Stimulated activated CD4-positive, alpha-beta T cell treated with anti-CD3 and anti-CD28 coated beads, Interleukin-12 subunit alpha, Interleukin-12 subunit beta, amount 100 ng/mL, for 24 hours (primary cell): ENCODE measurements around the gene NPFFR1.
"Not testable (repeated sequence)": the region's sequence is repeated elsewhere in the genome, so short reads cannot be mapped to it uniquely, and the experiment has no call there.

Experiments used
- DNase-seq, 2 experiments: peaks; one replicate each; pipeline ENCODE4 v3.0.0-alpha.2; 2020; ENCODE audit warnings: low read depth in 2 of 2

The NPFFR1 gene

GRCh38 chr10:70285476-70285831, 1.6 kb upstream of the NPFFR1 start:
- DNase-seq: no peak

- no peak for DNase-seq
Observed at GRCh38 chr10:70284542-70285475, 1.0 kb upstream of the NPFFR1 start.

GRCh38 chr10:70283071-70283444, 746 bp downstream of the NPFFR1 start:
- DNase-seq: no peak

GRCh38 chr10:70281609-70282008, 2.2 kb downstream of the NPFFR1 start:
- no peak for DNase-seq

GRCh38 chr10:70280099-70280498, 3.7 kb downstream of the NPFFR1 start:
- no peak for DNase-seq

- DNase-seq: no peak
Observed at GRCh38 chr10:70277396-70278030, 6.3 kb downstream of the NPFFR1 start.

DNA sequence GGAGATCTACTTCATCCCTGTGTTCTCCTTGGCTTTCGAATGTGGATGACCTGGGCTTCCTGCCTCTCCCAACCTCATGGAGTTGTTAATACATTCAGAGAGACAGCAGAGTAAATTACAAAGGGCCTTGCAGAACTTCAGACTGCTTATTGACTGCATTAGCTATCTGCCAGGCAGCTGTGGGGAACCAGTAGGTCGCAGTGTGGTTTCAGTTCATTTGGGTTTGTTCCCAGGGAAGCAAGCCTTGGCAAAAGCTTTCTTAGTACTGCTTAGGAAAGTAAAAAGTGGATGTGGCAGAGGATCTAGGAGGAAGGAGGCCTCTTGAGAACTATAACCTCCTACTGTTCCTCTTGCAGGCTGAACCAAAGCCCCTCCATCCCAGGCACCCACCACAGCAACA, 9.2 kb downstream of the NPFFR1 start:
- DNase-seq: no peak

DNA sequence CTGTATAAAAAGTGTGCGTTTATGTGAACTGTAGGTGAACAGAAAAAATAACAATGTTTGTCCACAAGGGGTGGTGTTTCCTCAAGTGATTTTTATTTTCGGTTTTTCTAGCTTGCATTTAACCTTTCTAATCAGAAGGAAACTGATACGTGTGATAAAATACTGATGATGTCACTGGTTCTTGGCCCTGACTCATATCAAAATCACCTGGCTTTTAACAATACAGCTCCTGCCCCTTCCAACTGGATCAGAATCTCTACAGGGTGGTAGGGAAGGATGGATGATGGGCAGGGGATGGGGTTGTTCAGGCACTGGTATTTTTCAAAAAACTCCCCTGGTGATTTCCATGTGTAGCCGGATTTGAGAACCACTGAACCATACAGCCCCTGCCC, 10.9 kb downstream of the NPFFR1 start:
- DNase-seq: no peak

GRCh38 chr10:70271996-70272924, 11.5 kb downstream of the NPFFR1 start:
- DNase-seq: no peak

GRCh38 chr10:70270952-70271351, 12.9 kb downstream of the NPFFR1 start:
- DNase-seq: no peak

DNA sequence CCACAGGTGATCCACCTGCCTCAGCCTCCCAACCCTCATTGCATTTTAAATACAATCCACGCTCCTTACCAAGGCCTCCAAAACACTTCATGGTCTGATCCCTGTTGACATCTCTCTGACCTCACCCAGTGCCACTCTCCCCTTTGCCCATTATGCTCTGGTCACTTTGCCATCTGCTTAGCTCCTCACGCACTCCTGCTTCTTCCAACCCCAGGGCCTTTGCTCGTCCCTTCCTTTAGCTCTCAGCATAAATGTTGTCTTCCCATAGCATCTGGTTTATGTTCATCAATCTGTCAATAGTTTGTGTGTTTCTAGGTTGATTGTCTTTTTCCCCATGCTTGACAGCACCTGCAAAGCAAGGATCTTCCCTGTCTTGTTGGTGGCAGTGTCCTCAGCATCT, 14.1 kb downstream of the NPFFR1 start:
- no peak for DNase-seq

- no peak for DNase-seq
Observed at GRCh38 chr10:70268376-70268775, 15.4 kb downstream of the NPFFR1 start.

- no peak for DNase-seq
Observed at GRCh38 chr10:70267161-70267933, 16.5 kb downstream of the NPFFR1 start.

DNA sequence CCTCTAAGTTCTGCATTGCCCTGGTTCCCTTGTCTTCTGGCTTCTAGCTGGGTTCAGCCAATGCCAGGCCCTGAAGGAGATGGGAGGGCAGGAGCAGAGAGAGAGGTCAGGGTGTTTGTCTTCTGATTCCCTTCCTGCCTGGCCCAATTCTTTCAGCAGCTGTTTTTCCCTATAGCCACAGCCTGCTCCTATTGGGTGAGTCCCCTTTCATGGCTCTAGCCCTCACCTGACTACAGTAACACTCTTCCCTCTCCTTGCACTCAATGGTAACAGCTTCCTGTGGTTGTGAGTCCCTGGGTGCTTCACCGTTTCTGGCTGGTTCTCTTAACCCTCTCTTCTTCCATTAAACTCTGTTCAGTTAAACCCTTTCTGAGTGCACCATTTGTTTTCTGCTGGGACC, 17.1 kb downstream of the NPFFR1 start:
- no peak for DNase-seq

GRCh38 chr10:70266056-70266455, 17.7 kb downstream of the NPFFR1 start:
- no peak for DNase-seq

DNA sequence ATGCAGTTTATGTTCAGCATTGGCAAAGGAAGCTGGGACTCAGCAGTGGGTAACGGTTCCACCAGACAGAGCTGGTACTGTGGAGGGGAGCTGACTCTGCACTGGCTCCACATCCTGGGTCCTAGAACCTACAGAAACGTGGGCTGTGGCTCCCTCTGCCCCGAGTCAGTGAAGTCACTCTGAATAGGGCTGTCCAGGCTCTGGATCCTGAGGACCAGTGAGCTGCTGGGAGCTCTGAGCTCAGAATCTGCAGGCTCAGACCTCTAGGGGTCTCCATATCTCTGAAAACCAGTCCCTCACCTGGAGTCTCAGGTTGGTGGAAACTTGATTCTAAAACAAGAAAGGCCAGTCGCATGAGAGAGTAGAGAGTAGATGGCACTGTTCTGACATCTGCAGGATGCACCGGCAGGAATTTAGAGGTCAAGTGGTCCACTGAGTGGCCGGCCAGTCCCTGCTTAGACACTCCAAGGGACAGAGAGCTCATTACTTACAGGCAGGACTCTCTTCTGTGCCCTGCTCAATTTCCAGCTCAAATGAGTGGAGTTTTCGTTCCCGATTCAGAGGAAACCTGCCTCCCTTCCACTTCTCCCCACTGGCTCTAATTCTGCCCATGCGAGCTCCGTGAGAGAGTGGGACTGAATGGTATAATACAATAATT, 18.6 kb downstream of the NPFFR1 start:
- DNase-seq: no peak

DNA sequence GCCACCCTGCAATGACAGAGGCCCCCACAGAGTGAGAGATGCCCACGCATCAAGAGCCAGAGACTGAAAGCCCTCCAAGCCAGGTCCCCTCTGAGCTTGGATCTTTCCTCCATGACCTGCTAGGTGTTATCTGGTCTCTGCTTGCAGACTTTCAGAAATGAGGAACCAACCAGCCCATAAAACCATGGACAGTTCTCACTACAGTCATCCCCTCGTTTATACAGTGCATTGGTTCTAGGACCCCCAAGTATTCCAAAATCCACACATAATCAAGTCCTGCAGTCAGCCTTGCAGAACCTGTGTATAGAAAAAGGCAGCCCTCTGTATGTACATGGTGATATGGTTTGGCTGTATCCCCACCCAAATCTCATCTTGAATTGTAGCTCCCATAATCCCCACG, 23.1 kb downstream of the NPFFR1 start:
- DNase-seq: no peak

GRCh38 chr10:70260259-70260658, 23.5 kb downstream of the NPFFR1 start:
- no peak for DNase-seq

DNA sequence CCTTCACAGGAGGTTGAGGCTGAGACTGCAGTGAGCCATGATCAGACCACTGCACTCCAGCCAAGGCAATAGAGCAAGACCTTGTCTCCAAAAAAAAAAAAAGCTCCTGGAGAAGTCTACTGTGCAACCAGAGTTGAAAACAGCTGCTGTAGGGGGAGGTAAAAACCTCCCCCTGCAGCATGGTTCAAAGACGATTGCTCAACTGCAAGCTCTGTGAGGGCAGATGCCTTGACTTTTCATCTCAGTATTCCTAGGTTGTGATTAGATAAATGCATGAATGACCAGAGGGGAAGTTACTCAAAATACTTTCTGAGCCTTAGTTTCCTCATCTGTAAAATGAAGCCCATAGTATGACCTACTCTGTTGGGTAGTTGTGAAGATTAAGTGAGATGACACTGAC, 25.6 kb downstream of the NPFFR1 start:
- DNase-seq: no peak

DNA sequence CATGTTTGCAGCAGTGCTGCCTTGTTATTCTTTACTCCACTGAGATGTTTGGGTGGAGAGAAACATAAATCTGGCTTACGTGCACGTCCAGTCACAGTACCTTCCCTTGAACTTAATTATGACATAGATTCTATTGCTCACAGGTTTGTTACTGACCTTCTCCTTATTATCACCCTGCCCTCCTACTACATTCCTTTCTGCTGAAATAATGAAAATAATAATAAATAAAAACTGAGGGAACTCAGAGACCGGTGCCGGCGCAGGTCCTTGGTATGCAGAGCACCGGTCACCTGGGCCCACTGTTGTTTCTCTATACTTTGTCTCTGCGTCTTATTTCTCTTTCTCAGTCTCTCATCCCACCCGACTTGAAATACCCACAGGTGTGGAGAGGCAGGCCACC, 26.0 kb downstream of the NPFFR1 start:
- not testable (repeated sequence) for DNase-seq

DNA sequence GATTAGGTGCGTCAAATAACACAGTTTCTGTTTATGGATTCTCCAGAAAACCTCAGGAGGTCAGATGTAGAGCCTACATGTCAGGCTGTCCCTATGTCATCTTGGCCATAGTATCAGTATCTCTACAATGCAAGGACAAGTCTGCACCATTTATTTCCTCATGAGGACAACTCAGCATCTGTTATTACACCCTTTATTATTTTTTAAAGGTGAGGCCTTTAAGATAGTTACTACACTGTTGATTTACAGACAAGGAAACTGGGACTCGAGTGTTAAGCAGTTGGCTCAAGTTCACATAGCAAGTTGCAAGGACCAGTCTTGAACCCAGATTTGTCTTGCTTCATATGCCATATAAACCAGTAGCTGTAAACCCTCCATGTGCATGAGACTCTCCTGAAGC, 27.3 kb downstream of the NPFFR1 start:
- no peak for DNase-seq
